ENCODE data around the gene RNF146.
"Not testable (repeated sequence)": the region's sequence is repeated elsewhere in the genome, so short reads cannot be mapped to it uniquely, and the experiment has no call there.

RNF146 gene

GRCh38 chr6:127266178-127266891 lies at the start of gene RNF146:
RNF146 (plus strand) TSS chr6:127266864; CDS start chr6:127280339, 13,475 bp downstream.
- peak within 1 kb of the TSS; percentile 93 for H3K27ac ChIP-seq
- peak; percentile 22 for DNase-seq (ENCODE audit: low read depth, low spot score)

GRCh38 chr6:127219869-127220268 lies 46.8 kb upstream of the RNF146 start:
- H3K27ac ChIP-seq: no peak overlapping the region
- no peak for DNase-seq (ENCODE audit: low read depth, low spot score)

- DNase-seq (ENCODE audit: low read depth, low spot score): no peak
- no peak overlapping the region for H3K27ac ChIP-seq
Observed at GRCh38 chr6:127221201-127221600, 45.5 kb upstream of the RNF146 start.

- no peak for DNase-seq (ENCODE audit: low read depth, low spot score)
- H3K27ac ChIP-seq: no peak overlapping the region
Observed at GRCh38 chr6:127222418-127222817, 44.2 kb upstream of the RNF146 start.

GRCh38 chr6:127225497-127225896 lies 41.2 kb upstream of the RNF146 start:
- DNase-seq (ENCODE audit: low read depth, low spot score): peak; percentile 5

GRCh38 chr6:127233819-127234218 lies 32.8 kb upstream of the RNF146 start:
- not testable (repeated sequence) for H3K27ac ChIP-seq; DNase-seq (ENCODE audit: low read depth, low spot score)

More at GRCh38 chr6:127225497-127225896, 41.2 kb upstream of the RNF146 start:
- H3K27ac ChIP-seq: no peak overlapping the region

GRCh38 chr6:127243501-127243900 lies 23.2 kb upstream of the RNF146 start:
- no peak for DNase-seq (ENCODE audit: low read depth, low spot score)
- no peak overlapping the region for H3K27ac ChIP-seq

- DNase-seq (ENCODE audit: low read depth, low spot score): no peak
- no peak overlapping the region for H3K27ac ChIP-seq
Observed at GRCh38 chr6:127247114-127248096, 19.3 kb upstream of the RNF146 start.

- H3K27ac ChIP-seq: no peak overlapping the region
- no peak for DNase-seq (ENCODE audit: low read depth, low spot score)
Observed at GRCh38 chr6:127249621-127250020, 17.0 kb upstream of the RNF146 start.

- no peak overlapping the region for H3K27ac ChIP-seq
- no peak for DNase-seq (ENCODE audit: low read depth, low spot score)
Observed at GRCh38 chr6:127255286-127255685, 11.4 kb upstream of the RNF146 start.

- no peak overlapping the region for H3K27ac ChIP-seq
- no peak for DNase-seq (ENCODE audit: low read depth, low spot score)
Observed at GRCh38 chr6:127262896-127263295, 3.8 kb upstream of the RNF146 start.

- no peak overlapping the region for H3K27ac ChIP-seq
- DNase-seq (ENCODE audit: low read depth, low spot score): no peak
Observed at GRCh38 chr6:127263481-127263880, 3.2 kb upstream of the RNF146 start.

- no peak for DNase-seq (ENCODE audit: low read depth, low spot score)
- H3K27ac ChIP-seq: peak overlapping the region; percentile 93
Observed at GRCh38 chr6:127266892-127267645, 405 bp downstream of the RNF146 start.

GRCh38 chr6:127267646-127268625 lies 1.3 kb downstream of the RNF146 start:
- H3K27ac ChIP-seq: peak overlapping the region; percentile 93
- no peak for DNase-seq (ENCODE audit: low read depth, low spot score)

GRCh38 chr6:127272576-127272975 lies 5.9 kb downstream of the RNF146 start:
- no peak overlapping the region for H3K27ac ChIP-seq
- DNase-seq (ENCODE audit: low read depth, low spot score): no peak

- DNase-seq (ENCODE audit: low read depth, low spot score): no peak
Observed at GRCh38 chr6:127273499-127273898, 6.8 kb downstream of the RNF146 start.

GRCh38 chr6:127276331-127276730 lies 9.7 kb downstream of the RNF146 start:
- DNase-seq (ENCODE audit: low read depth, low spot score): no peak
- no peak overlapping the region for H3K27ac ChIP-seq

More at GRCh38 chr6:127273499-127273898, 6.8 kb downstream of the RNF146 start:
- H3K27ac ChIP-seq: no peak overlapping the region

- no peak for DNase-seq (ENCODE audit: low read depth, low spot score)
- no peak overlapping the region for H3K27ac ChIP-seq
Observed at GRCh38 chr6:127277878-127278843, 11.5 kb downstream of the RNF146 start.
